ENCODE results near the gene MAPK8.

Gene MAPK8

DNA sequence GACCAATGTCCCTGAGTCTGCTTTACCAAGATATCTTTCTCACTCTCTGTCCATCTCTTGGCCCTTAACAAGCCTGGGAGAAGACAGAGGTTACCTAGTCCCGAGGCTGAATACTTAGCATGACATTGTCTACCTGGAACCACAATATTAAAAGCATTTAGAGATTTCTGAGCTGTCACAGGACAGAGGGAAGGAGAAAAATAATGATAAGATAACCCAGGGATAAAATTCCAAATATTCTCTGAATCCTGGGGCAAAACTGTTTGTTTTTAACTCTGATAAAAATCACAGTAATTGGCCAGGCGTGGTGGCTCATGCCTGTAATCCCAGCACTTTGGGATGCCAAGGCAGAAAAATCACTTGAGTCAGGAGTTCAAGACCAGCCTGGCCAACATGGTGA, 12.0 kb upstream of the MAPK8 start:
- no peak for DNase-seq

DNA sequence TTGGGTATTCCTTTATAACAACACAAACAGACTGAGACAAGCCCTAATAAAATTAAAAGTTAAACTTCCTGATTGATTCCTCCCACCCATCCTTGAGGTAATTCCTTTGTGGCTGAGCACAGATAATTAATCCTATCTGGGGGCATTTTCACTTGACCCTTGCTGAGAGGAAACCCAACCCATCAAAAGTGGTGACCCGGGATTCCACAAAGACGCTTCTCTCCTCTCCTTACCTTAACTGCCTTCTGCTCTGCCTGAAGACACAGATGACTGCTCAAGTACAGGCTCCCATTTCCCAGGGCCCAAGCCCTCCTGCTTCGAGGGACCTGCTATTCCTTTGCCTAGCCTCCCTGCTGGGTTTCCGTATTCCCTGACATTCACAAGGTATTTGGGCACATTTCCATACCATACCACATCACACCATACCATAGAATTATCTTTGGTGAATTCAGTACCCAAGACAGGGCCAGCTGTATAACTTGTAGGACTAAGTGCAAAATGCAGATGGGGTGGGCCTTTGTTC, 9.8 kb upstream of the MAPK8 start:
- DNase-seq, result no peak

GRCh38 chr10:48299066-48299465, 7.4 kb upstream of the MAPK8 start:
- DNase-seq, result no peak

- DNase-seq, result no peak
Measured at GRCh38 chr10:48299692-48300091, 6.8 kb upstream of the MAPK8 start.

GRCh38 chr10:48300556-48300955, 5.9 kb upstream of the MAPK8 start:
- no peak for DNase-seq

- DNase-seq, result no peak
Measured at GRCh38 chr10:48302515-48303476, 3.7 kb upstream of the MAPK8 start.

- DNase-seq, result no peak
Measured at GRCh38 chr10:48305905-48306264, 592 bp upstream of the MAPK8 start.

GRCh38 chr10:48306870-48307710, 613 bp downstream of the MAPK8 start:
- peak; percentile 64 for DNase-seq

GRCh38 chr10:48307711-48308018, 1.2 kb downstream of the MAPK8 start:
- no peak for DNase-seq

DNA sequence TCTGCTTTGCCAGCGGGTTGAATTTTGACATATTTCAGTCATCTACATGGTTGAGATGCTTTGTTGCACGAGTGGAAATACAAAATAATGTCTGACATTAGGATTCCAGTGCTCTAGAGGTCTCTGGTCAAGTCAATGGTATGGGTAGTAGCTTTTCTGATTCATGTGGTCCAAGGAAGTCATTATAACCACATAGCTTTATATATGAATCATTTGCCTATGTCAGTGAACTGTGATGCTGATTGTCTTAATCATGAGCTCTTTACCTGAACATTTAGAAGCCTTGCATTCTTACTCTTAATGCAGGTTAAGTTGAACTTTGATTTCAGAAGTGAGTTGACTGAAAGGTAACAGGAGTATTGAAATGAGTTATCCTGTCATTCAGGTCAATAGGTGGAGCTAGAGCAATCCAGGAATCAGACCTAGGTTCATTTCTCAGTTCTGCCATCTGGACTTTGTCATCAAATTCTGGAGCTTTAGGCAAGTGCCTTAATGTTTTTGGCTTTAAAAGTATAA, 3.3 kb downstream of the MAPK8 start:
- DNase-seq, result no peak

DNA sequence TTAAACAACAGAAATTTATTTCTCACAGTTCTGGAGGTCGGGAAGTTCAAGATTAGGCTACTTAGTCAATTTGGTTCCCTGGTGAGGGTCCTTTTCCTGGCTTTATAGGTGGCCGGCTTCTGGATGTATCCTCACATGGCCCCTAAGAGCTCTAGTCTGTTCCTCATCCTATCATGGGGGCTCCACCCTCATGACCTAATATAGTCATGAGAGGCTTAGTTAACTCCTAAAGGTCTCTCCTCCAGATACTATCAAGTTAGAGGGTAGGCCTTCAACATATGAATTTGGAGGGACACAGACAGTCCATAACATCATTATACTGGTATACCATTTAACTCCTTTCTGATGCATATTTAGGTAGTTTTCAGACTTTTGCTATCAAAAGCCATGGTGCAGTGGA, 7.6 kb downstream of the MAPK8 start:
- DNase-seq, result no peak

DNA sequence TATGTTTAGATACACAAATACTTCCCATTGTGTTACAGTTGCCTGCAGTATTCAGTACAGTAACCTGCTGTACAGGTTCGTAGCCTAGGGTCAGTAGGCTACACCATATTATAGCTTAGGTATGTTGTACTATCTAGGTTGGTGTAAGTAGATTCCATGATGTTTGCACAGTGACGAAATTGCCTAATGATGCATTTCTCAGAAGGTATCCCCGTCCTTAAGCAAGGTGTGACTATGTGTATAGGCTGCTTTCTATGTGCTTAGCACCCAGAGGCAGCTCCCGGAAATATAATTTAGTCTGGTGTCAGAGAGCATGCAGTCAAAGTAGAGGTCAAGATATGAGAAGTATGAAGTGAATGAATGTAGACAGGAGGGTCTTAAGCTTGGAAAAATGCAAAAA, 9.8 kb downstream of the MAPK8 start:
- DNase-seq, result no peak

- no peak for DNase-seq
Measured at GRCh38 chr10:48317321-48317990, 11.0 kb downstream of the MAPK8 start.

DNA sequence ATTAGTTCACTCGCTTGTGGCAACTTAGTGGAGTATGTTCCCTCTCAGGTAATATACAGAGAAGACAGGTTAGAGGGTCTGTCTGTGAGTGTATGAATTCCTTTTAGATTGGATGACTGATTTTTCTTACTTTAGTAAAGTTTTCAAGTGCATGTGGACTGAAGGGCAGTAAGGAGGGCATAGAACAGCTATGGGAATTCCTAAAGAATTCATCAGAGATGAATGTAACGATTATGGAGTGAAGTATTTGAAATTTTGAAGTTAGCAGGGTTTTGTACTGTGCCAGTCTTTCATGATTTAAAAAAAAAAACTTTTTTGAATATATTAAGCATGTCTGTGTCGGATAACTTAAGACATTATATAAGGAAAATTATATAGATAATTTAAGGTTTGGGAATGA, 15.5 kb downstream of the MAPK8 start:
- no peak for DNase-seq

DNA sequence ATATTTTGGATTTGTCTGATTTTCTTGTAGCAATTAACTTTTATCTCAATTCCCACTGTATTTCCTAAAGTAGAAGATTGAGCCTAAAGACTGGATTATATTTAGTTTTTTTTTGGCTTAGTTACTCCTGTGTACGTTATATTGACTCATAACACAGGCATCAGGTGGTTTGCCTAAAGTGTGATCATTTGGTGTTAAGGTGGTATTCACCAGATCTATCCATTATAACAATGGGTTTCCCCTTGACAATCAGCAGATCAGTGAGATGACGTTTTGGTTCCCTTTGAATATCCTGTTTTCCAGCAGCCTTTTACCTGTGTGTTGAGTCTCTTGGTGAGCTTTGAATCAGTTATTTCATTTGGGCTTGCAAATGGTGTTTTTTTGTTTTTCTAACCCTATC, 18.1 kb downstream of the MAPK8 start:
- DNase-seq, result no peak

- DNase-seq, result no peak
Measured at GRCh38 chr10:48330269-48330668, 23.8 kb downstream of the MAPK8 start.

- no peak for DNase-seq
Measured at GRCh38 chr10:48331436-48331835, 25.0 kb downstream of the MAPK8 start.

DNA sequence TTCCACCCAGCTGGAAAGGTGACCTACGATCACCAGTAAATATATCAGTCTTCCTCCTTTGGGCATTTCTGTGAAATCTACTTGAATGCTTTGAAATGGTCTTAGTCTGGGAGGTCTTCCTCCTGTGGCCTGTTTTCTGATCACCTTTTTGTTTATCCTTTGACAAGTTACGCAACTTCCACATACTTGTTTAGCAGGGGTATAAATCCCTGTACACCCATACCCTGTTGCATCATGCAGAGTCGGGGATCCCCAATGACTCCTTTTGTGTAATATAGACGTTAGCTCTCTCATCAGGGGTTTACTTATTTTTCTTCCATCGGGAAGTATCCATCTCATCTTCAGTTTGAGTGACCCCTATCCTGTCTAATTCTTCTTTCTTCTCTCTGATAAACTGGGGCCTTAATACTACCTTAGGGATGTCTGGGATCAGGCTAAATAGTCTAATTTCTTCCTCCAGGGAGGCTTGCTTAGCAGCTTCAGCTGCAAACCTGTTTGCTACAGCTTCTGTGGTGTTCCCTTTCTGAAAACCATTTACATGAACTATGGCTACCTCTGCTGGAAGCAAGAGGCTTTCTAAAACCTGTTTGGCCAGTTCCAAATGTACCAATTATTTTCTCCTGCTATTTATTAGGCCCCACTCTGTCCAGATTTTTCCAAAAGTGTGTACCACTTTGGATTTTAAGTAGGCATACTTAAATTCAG, 25.8 kb downstream of the MAPK8 start:
- no peak for DNase-seq

DNA sequence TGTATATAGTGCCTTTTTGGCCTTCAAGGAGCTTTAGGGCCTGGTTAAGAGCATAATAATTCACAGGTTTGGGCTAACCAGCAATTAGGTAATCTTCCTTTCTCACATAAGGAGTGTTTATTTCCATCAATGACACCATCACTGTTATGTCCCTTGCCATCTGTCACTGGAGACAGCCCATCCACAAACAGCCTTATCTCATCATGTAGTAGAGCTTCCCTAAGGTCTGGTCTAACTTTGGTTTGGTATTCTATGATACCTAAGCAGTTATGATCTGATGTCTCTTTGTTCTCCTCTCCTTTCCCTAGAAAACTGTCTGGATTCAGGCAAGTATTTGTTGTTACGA, 26.4 kb downstream of the MAPK8 start:
- no peak for DNase-seq

DNA sequence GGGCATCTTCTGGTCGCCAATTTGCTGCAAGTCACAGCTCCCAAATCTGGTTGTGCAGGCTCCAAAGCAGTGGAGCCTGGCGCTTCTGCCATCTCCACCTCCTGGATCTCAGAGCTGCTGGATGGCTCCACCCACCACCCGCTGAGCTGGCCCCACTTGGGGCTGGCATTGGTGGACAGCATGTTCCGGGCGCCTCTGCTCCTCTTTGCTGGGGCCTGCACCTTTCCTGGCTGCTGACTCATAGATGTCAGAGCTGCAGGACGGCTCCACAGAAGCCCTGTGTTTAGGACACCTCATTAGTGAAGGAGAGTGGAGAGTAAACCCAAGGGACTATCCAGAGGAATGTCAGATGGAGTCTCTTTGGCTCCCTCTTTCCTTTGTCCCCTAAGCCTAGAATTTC, 27.4 kb downstream of the MAPK8 start:
- DNase-seq, result no peak

GRCh38 chr10:48335788-48336187, 29.3 kb downstream of the MAPK8 start:
- DNase-seq, result no peak

GRCh38 chr10:48336978-48337599, 30.6 kb downstream of the MAPK8 start:
- DNase-seq, result no peak

Data from activated CD4-positive, alpha-beta T cell treated with anti-CD3 and anti-CD28 coated beads, Interleukin-2, amount 50 U/mL, for 1 hour (primary cell).